OCI-LY7 (cell line): ENCODE results near the gene SLC9A7.

ENCODE experiments used
- EZH2phosphoT487 ChIP-seq: fragments of 200-600 bp; sonication (generic); IDR thresholded peaks from 2 replicates; pipeline ENCODE4 v1.6.1; 2018; ENCODE audit warnings: low read depth, borderline replicate concordance, mild to moderate bottlenecking, mixed run types, antibody characterized with exemption, low read length, moderate library complexity, mixed read lengths
- TF ChIP-seq, protein P1 (sequence below): fragments of 200-600 bp; sonication (generic); conservative IDR thresholded peaks from 2 replicates; pipeline ENCODE4 v1.5.1; 2014; ENCODE audit warnings: mild to moderate bottlenecking, antibody characterized with exemption, low read length, moderate library complexity, mixed read lengths

DNA sequence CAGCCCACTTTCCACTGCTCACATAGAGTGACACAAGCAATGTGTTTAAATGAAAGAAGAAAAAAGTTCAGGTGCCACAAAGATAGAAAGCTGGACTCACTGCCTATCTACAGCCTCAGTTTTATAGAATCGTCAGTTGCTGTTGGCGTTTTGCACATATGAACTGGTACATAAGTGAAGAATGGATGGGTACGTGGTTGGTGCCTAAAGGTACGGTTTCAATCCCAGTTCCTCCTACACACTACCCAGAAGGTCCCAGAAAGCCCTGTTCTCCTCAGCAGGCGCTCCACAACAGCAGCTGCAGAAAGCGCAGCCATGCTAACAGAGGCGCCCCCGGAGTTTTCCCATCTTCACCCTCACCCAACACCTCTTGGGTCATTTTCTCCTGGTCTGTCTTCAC is 161.7 kb downstream of the SLC9A7 start:
- TF ChIP-seq, protein P1, sequence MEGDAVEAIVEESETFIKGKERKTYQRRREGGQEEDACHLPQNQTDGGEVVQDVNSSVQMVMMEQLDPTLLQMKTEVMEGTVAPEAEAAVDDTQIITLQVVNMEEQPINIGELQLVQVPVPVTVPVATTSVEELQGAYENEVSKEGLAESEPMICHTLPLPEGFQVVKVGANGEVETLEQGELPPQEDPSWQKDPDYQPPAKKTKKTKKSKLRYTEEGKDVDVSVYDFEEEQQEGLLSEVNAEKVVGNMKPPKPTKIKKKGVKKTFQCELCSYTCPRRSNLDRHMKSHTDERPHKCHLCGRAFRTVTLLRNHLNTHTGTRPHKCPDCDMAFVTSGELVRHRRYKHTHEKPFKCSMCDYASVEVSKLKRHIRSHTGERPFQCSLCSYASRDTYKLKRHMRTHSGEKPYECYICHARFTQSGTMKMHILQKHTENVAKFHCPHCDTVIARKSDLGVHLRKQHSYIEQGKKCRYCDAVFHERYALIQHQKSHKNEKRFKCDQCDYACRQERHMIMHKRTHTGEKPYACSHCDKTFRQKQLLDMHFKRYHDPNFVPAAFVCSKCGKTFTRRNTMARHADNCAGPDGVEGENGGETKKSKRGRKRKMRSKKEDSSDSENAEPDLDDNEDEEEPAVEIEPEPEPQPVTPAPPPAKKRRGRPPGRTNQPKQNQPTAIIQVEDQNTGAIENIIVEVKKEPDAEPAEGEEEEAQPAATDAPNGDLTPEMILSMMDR = no peak
- TF ChIP-seq EZH2phosphoT487 = no peak
